Neural crest cell (in vitro differentiated cells): ENCODE measurements around the gene MUC13. TPM values are rescaled to one million over a fixed set of nuclear protein-coding genes. Genes with fewer than 3 reads are reported as not detected.

Experiments used
- DNase-seq: peaks from one replicate; pipeline ENCODE4 v3.0.0; 2021; ENCODE audit warnings: low read depth, mixed read lengths, low spot score
- H3K27ac Mint-ChIP-seq: one replicate; pipeline ENCODE4 v1.8.0; 2021; ENCODE audit warnings: mild to moderate bottlenecking, mixed read lengths; ENCODE audit not compliant: unreplicated experiment
- H3K27me3 Mint-ChIP-seq: 2 replicates; pipeline ENCODE4 v1.8.0; 2021; ENCODE audit warnings: low read depth, mild to moderate bottlenecking, mixed read lengths
- H3K36me3 Mint-ChIP-seq: 2 replicates; pipeline ENCODE4 v1.8.0; 2021; ENCODE audit warnings: low read depth, mild to moderate bottlenecking, mixed read lengths
- H3K4me1 Mint-ChIP-seq: 2 replicates; pipeline ENCODE4 v1.8.0; 2021; ENCODE audit warnings: mixed read lengths
- H3K4me3 Mint-ChIP-seq: one replicate; pipeline ENCODE4 v1.8.0; 2021; ENCODE audit warnings: mild to moderate bottlenecking, mixed read lengths
- H3K9me3 Mint-ChIP-seq: 2 replicates; pipeline ENCODE4 v1.8.0; 2021; ENCODE audit warnings: mixed read lengths
- CTCF ChIP-seq: fragments of 200-600 bp; sonication (generic); conservative IDR thresholded peaks from 2 replicates; pipeline ENCODE4 v1.5.0; 2021; ENCODE audit warnings: antibody characterized with exemption, mild to moderate bottlenecking
- total RNA-seq: library from RNA; stranded (reverse); gene quantifications from 2 replicates; pipeline ENCODE4 v1.2.1, GENCODE V29; 2021

MUC13 gene
- total RNA-seq, 1 donor from 2014 or later = not detected

- peaks cover 8% of the 10 kb centered on the region for H3K4me1 Mint-ChIP-seq
- H3K27me3 Mint-ChIP-seq = no peaks in the 10 kb centered on the region
- peaks cover 13% of the 10 kb centered on the region for H3K36me3 Mint-ChIP-seq
- H3K9me3 Mint-ChIP-seq = no peaks in the 10 kb centered on the region
- no peak overlapping the region for H3K27ac Mint-ChIP-seq
- no peak overlapping the region for H3K4me3 Mint-ChIP-seq
- TF ChIP-seq CTCF = no peak
- no peak for DNase-seq
These were observed 74.0 kb downstream of the MUC13 start for GRCh38 chr3:124860599-124860998.

- Mint-ChIP-seq H3K27me3 (no peaks in the 10 kb centered on the region), H3K27ac (no peak overlapping the region), H3K4me3 (no peak overlapping the region), H3K4me1 (peaks cover 8% of the 10 kb centered on the region), H3K9me3 (no peaks in the 10 kb centered on the region), H3K36me3 (peaks cover 12% of the 10 kb centered on the region)
- no peak for TF ChIP-seq CTCF
- DNase-seq = no peak
These were observed 75.5 kb downstream of the MUC13 start for GRCh38 chr3:124859025-124859424.

- no peaks in the 10 kb centered on the region for H3K9me3 Mint-ChIP-seq
- TF ChIP-seq CTCF = no peak
These were observed 76.3 kb downstream of the MUC13 start for GRCh38 chr3:124858275-124858674.

DNA sequence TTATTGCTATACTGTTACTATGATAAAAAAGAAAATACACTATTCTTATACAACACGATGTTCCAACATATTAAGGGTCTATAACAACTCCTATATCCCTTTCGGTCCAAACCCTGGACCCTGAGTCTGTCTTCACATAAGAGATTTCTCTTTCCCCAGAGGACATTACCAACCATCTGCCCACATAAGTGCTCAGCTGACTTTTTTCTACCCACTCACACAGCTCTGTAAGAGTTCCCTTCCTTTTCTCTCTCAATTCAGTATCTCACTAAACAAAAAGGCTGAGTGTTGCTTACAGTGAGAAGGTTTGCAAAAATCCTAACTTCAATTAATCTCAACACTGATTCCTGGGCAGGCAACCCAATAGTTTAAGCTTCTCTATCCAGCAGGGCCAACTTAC, 77.9 kb downstream of the MUC13 start:
- DNase-seq = no peak
- TF ChIP-seq CTCF = no peak
- peaks cover 12% of the 10 kb centered on the region for H3K36me3 Mint-ChIP-seq
- no peak overlapping the region for H3K27ac Mint-ChIP-seq
- no peaks in the 10 kb centered on the region for H3K27me3 Mint-ChIP-seq
- H3K4me3 Mint-ChIP-seq = no peak overlapping the region
- no peaks in the 10 kb centered on the region for H3K9me3 Mint-ChIP-seq
- H3K4me1 Mint-ChIP-seq = peaks cover 16% of the 10 kb centered on the region

More at GRCh38 chr3:124858275-124858674, 76.3 kb downstream of the MUC13 start:
- Mint-ChIP-seq H3K27ac (no peak overlapping the region), H3K4me1 (peaks cover 8% of the 10 kb centered on the region), H3K27me3 (no peaks in the 10 kb centered on the region), H3K4me3 (no peak overlapping the region), H3K36me3 (peaks cover 12% of the 10 kb centered on the region)
- no peak for DNase-seq

Other genes starting within 250 kb of the MUC13 start
- gene UMPS, start 204.3 kb downstream of the MUC13 start, total RNA-seq = 55.6 and 70.7 TPM in 2 replicates
- 66.1 and 81.9 TPM in 2 replicates for gene ITGB5, start 47.4 kb downstream of the MUC13 start, total RNA-seq
- 32.0 and 33.8 TPM in 2 replicates for gene HEG1, start 121.2 kb upstream of the MUC13 start, total RNA-seq